Trophoblast cell (in vitro differentiated cells and primary cell): Measurements from ENCODE around the gene CAND1.

Source experiments
- DNase-seq, 2 donors: peaks; one replicate each; pipeline ENCODE4 v3.0.0-alpha.2; 2016
- H2AFZ ChIP-seq: 2 replicates; pipeline ENCODE4 v1.6.1; 2013; ENCODE audit warnings: low read length, moderate library complexity, mild to moderate bottlenecking; ENCODE audit not compliant: insufficient read depth, poor library complexity
- H2AK5ac ChIP-seq: 2 replicates; pipeline ENCODE4 v1.6.1; 2013; ENCODE audit warnings: mild to moderate bottlenecking, low read length
- H2BK120ac ChIP-seq: 2 replicates; pipeline ENCODE4 v1.6.1; 2013; ENCODE audit warnings: low read length, mild to moderate bottlenecking, moderate library complexity; ENCODE audit not compliant: insufficient read depth, poor library complexity
- H2BK12ac ChIP-seq: 2 replicates; pipeline ENCODE4 v1.6.1; 2013; ENCODE audit warnings: mild to moderate bottlenecking, low read length, moderate library complexity
- H2BK5ac ChIP-seq: 2 replicates; pipeline ENCODE4 v1.6.1; 2013; ENCODE audit warnings: low read length, low read depth, moderate library complexity, mild to moderate bottlenecking; ENCODE audit not compliant: poor library complexity
- H3K14ac ChIP-seq: 2 replicates; pipeline ENCODE4 v1.6.1; 2013; ENCODE audit warnings: mild to moderate bottlenecking, low read length
- H3K18ac ChIP-seq: 2 replicates; pipeline ENCODE4 v1.6.1; 2013; ENCODE audit warnings: mild to moderate bottlenecking, low read length
- H3K23ac ChIP-seq: 2 replicates; pipeline ENCODE4 v1.6.1; 2013; ENCODE audit warnings: low read length
- H3K27ac ChIP-seq: 2 replicates; pipeline ENCODE4 v1.5.1; 2013; ENCODE audit warnings: low read depth, mild to moderate bottlenecking, inconsistent platforms, low read length, moderate library complexity
- H3K27me3 ChIP-seq: 2 replicates; pipeline ENCODE4 v1.6.1; 2013; ENCODE audit warnings: inconsistent platforms, mild to moderate bottlenecking, low read length, moderate library complexity; ENCODE audit not compliant: insufficient read depth
- H3K36me3 ChIP-seq, 2 experiments: 1 replicate in 1 of 2; 2 replicates in 1 of 2; pipeline ENCODE4 v1.6.1; 2013; ENCODE audit warnings: low read length in 2 of 2, mild to moderate bottlenecking in 2 of 2, moderate library complexity in 1 of 2; ENCODE audit not compliant: insufficient read depth in 2 of 2, control insufficient read depth in 1 of 2
- H3K4ac ChIP-seq: 2 replicates; pipeline ENCODE4 v1.6.1; 2013; ENCODE audit warnings: low read depth, mild to moderate bottlenecking, low read length, moderate library complexity
- H3K4me1 ChIP-seq, 2 experiments: 1 replicate in 1 of 2; 2 replicates in 1 of 2; pipeline ENCODE4 v1.6.1; 2013; ENCODE audit warnings: low read length in 2 of 2, mild to moderate bottlenecking in 2 of 2, moderate library complexity in 1 of 2; ENCODE audit not compliant: insufficient read depth in 2 of 2, control insufficient read depth in 1 of 2
- H3K4me2 ChIP-seq: 2 replicates; pipeline ENCODE4 v1.6.1; 2013; ENCODE audit warnings: inconsistent platforms, mild to moderate bottlenecking, low read length, moderate library complexity
- H3K4me3 ChIP-seq: 2 replicates; pipeline ENCODE4 v1.5.1; 2013; ENCODE audit warnings: mild to moderate bottlenecking, low read depth, low read length, inconsistent platforms
- H3K79me1 ChIP-seq: one replicate; pipeline ENCODE4 v1.6.1; 2013; ENCODE audit warnings: low read length
- H3K79me2 ChIP-seq: 2 replicates; pipeline ENCODE4 v1.6.1; 2013; ENCODE audit warnings: low read length, mild to moderate bottlenecking; ENCODE audit not compliant: control insufficient read depth, insufficient read depth, poor library complexity
- H3K9ac ChIP-seq: 2 replicates; pipeline ENCODE4 v1.6.1; 2013; ENCODE audit warnings: mild to moderate bottlenecking, low read length
- H3K9me3 ChIP-seq: 2 replicates; pipeline ENCODE4 v1.6.1; 2013; ENCODE audit warnings: low read depth, mild to moderate bottlenecking, control low read depth, inconsistent platforms, low read length; ENCODE audit not compliant: insufficient read depth
- H4K12ac ChIP-seq: 2 replicates; pipeline ENCODE4 v1.6.1; 2013; ENCODE audit warnings: low read depth, mild to moderate bottlenecking, low read length, moderate library complexity
- H4K8ac ChIP-seq: 2 replicates; pipeline ENCODE4 v1.6.1; 2013; ENCODE audit warnings: low read depth, mild to moderate bottlenecking, low read length, moderate library complexity
- H4K91ac ChIP-seq: one replicate; pipeline ENCODE4 v1.6.1; 2013; ENCODE audit warnings: low read depth, mild to moderate bottlenecking, low read length, moderate library complexity
- WGBS: extraction: QIAGEN DNeasy Blood & Tissue Kit; methylation state at CpG from one replicate; pipeline ENCODE4 v1.1.7; 2013; ENCODE audit warnings: missing lambda C conversion rate; ENCODE audit not compliant: insufficient read length, insufficient coverage; ENCODE audit errors: extremely low coverage; 5-methylcytosine and 5-hydroxymethylcytosine counted together

CAND1 gene

DNA sequence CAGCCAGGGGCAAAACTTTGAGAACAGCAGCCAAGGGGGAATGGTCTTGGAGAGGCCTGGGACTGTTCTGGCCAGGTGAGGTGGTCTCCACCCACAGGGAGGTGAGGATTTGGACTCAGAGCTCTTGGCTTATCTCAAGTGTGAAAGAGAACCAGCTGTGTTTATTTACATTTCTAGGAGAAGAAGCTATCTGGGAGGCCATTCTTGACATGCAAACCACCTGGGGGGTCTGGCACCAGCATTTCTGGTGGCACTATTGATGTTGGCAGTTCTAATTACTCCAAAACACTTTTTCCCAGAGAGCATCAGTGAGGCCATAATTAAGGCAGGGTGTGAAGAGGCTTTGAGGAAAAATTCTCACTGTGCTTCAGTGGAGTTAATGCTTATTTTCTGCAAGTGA lies 95.1 kb downstream of the CAND1 start:
- Histone ChIP-seq H3K79me1 (no peaks in the 10 kb centered on the region), H3K9me3 (no peaks in the 10 kb centered on the region), H3K27me3 (no peaks in the 10 kb centered on the region), H2AFZ (no peak overlapping the region), H4K12ac (no peak overlapping the region), H3K4me1 (no peaks in the 10 kb centered on the region), H2BK12ac (no peak overlapping the region), H4K91ac (no peak overlapping the region), H3K36me3 (no peaks in the 10 kb centered on the region), H3K4me3 (no peak overlapping the region), H2BK5ac (no peak overlapping the region), H3K23ac (no peak overlapping the region), H3K4ac (no peak overlapping the region), H3K27ac (no peak overlapping the region), H3K9ac (no peak overlapping the region), H3K79me2 (no peaks in the 10 kb centered on the region), H3K18ac (no peak overlapping the region), H2AK5ac (no peak overlapping the region), H4K8ac (no peak overlapping the region), H3K4me2 (no peak overlapping the region), H3K14ac (no peak overlapping the region), H2BK120ac (no peak overlapping the region)
- peak; percentile 15 to 37 for DNase-seq

GRCh38 chr12:67365131-67365530 lies 96.0 kb downstream of the CAND1 start:
- H2AFZ ChIP-seq: no peak overlapping the region
- no peak overlapping the region for H3K23ac ChIP-seq
- H2BK5ac ChIP-seq: no peak overlapping the region
- H2AK5ac ChIP-seq: no peak overlapping the region
- no peaks in the 10 kb centered on the region for H3K27me3 ChIP-seq
- H4K8ac ChIP-seq: no peak overlapping the region
- H3K79me2 ChIP-seq: no peaks in the 10 kb centered on the region
- no peak overlapping the region for H4K12ac ChIP-seq
- no peaks in the 10 kb centered on the region for H3K36me3 ChIP-seq
- H3K4me2 ChIP-seq: no peak overlapping the region
- no peaks in the 10 kb centered on the region for H3K79me1 ChIP-seq
- DNase-seq: peak in 1 of 2 donors; percentile 77
- H3K9me3 ChIP-seq: no peaks in the 10 kb centered on the region
- no peak overlapping the region for H3K9ac ChIP-seq
- no peak overlapping the region for H3K27ac ChIP-seq
- no peak overlapping the region for H4K91ac ChIP-seq
- H3K18ac ChIP-seq: no peak overlapping the region
- H2BK120ac ChIP-seq: no peak overlapping the region
- H3K14ac ChIP-seq: no peak overlapping the region
- no peak overlapping the region for H2BK12ac ChIP-seq
- no peaks in the 10 kb centered on the region for H3K4me1 ChIP-seq
- no peak overlapping the region for H3K4ac ChIP-seq
- H3K4me3 ChIP-seq: no peak overlapping the region

DNA sequence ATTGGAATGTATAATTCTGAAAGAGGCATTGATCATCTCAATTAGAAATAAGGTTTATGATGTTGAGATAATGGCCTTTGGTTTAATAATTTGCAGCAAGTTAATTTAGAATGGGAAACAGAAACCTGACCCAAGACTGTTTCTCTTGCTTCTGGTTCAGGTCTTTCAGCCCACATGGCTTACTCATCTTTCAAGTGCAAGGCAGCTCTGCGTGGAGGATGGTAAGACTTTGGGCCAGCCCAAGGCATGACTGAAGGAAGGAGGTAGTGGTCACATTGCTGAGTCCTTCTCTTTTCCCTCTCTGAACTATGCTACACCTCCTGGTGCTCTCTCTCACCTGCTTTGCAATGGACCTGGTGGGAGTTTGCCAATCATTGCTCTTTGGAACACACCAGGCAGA lies 98.7 kb downstream of the CAND1 start:
- H3K9me3 ChIP-seq: no peaks in the 10 kb centered on the region
- WGBS: no CpG with 5 or more reads among the region's 1 CpG

More for the DNA sequence above, 98.7 kb downstream of the CAND1 start:
- Histone ChIP-seq H2BK5ac (no peak overlapping the region), H3K79me2 (no peaks in the 10 kb centered on the region), H3K14ac (no peak overlapping the region), H3K4me2 (no peak overlapping the region), H2AK5ac (no peak overlapping the region), H3K79me1 (no peaks in the 10 kb centered on the region), H3K9ac (no peak overlapping the region), H2BK12ac (no peak overlapping the region), H3K4me3 (no peak overlapping the region), H3K4ac (no peak overlapping the region), H3K27me3 (no peaks in the 10 kb centered on the region), H3K27ac (no peak overlapping the region), H2AFZ (no peak overlapping the region), H3K18ac (no peak overlapping the region), H3K23ac (no peak overlapping the region), H4K8ac (no peak overlapping the region), H4K12ac (no peak overlapping the region), H2BK120ac (no peak overlapping the region), H4K91ac (no peak overlapping the region), H3K4me1 (no peaks in the 10 kb centered on the region), H3K36me3 (no peaks in the 10 kb centered on the region)
- DNase-seq: no peak
